ENCODE data around the gene SH3D21.

SH3D21 gene

DNA sequence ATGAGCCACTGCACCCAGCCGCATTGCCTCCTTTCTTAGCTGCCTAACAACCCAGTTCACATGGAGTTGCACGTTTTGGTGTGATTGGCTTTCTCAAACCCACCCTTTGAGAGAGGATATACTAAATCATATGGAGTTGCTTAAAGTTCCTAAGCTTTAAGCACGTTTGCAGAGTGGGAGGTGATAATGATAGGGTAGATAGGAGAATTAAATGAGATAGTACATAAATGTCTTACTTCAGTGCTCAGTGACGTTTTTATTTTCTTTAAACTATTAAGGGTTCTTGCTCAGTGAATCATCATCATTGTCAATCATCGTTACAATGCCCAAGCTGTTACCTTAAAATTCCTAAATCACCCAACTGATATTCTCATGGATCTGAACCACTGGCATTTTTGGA lies 2.9 kb upstream of the SH3D21 start:
- no peak for DNase-seq (ENCODE audit: low read depth in 2 of 3, low spot score in 2 of 3)

DNA sequence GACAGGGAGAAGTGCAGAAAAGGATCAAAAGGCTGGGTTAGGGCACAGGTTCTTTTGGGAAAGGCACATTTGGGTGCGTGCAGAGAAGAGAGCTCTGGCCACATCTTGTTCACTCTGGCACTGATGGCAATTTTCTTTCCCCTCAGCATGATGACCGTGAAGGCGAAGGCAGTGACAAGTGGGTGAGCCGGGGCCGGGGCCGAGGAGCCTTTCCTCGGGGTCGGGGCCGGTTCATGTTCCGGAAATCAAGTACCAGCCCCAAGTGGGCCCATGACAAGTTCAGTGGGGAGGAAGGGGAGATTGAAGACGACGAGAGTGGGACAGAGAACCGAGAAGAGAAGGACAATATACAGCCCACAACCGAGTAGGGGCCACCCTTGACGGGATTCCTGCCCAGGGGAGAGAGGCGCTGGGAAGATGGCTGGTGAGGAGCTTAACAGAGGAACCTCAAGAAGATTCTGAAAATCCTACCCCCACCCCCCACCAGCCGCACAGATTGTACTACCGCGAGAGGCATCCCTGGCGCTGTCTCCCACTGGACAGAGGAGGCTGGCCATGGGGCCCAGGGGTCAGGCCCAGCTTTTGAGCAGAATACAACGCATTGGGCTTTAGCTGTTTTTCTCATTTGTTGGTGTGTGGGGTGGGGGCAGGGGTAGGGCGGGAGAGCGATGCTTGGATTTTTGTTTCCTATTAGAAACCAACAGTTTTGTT lies 2.4 kb upstream of the SH3D21 start:
- DNase-seq (ENCODE audit: low read depth in 2 of 3, low spot score in 2 of 3) = no peak

DNA sequence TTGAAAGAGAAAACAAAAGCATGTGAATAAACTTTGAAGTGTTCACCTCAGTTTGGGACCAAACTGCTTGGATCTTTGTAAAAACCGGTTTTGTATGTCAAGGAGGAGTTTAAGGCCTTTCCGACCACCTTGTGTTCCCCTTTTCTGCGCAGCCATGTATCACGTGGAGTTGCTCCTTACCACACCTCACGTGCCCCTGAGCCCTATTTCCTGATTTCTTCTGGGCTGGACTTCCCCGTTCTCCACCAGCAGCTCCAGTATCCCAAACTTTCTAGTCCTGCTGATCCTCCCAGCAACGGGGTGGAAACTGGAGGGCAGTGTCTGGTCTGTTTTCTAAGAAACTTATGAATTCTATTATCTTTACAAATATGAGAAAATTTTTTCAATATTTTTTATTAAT lies 1.6 kb upstream of the SH3D21 start:
- no peak for DNase-seq (ENCODE audit: low read depth in 2 of 3, low spot score in 2 of 3)

- DNase-seq (ENCODE audit: low read depth in 2 of 3, low spot score in 2 of 3) = no peak
These were observed 926 bp upstream of the SH3D21 start for GRCh38 chr1:36304970-36305914.

DNA sequence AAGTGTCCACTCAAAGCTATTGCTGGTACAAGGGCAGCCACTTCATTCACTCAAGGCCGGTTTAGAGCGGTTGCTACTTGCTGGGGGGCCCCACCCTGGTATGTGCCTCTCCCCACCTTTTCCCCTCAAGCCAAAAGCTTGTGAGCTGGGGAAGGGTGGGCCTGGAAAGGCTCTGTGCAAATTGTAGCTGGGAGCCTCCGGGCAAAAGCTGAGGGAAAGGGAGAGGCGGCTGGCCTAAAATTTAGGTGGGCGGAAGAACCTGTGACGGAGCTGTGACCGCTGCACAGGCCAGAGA lies 306 bp upstream of the SH3D21 start:
- no peak for DNase-seq (ENCODE audit: low read depth in 2 of 3, low spot score in 2 of 3)

DNA sequence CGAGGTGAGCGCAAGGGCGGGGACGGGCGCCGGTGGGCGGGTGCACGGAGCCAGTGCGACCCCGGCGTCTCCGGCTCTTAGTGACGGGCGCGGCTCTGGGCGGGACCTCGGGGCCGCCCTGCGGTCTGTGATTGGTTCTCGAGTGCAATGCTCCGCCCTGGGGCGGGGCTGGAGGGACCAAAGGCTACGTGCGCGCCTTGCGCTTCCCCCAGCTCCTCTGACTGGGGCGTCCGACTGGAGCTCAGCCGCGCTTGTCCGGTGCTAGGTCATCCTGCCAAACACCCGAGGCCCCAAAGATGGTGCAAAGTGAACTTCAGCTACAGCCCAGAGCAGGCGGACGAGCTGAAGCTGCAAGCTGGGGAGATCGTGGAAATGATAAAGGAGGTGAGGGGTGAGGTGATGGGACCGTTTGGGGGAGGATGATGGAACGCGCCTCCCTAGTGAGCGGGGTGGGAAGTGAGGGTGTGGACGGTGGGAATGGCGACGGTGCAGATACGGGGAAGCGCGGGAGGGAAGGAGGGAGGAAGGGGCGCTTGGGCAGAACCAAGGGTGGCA lies 811 bp downstream of the SH3D21 start:
- DNase-seq (ENCODE audit: low read depth in 2 of 3, low spot score in 2 of 3) = peak; percentile 72 to 89 (median 80)

GRCh38 chr1:36307601-36308330 lies 1.6 kb downstream of the SH3D21 start:
- no peak for DNase-seq (ENCODE audit: low read depth in 2 of 3, low spot score in 2 of 3)

GRCh38 chr1:36309397-36309796 lies 3.2 kb downstream of the SH3D21 start:
- DNase-seq (ENCODE audit: low read depth in 2 of 3, low spot score in 2 of 3) = no peak

DNA sequence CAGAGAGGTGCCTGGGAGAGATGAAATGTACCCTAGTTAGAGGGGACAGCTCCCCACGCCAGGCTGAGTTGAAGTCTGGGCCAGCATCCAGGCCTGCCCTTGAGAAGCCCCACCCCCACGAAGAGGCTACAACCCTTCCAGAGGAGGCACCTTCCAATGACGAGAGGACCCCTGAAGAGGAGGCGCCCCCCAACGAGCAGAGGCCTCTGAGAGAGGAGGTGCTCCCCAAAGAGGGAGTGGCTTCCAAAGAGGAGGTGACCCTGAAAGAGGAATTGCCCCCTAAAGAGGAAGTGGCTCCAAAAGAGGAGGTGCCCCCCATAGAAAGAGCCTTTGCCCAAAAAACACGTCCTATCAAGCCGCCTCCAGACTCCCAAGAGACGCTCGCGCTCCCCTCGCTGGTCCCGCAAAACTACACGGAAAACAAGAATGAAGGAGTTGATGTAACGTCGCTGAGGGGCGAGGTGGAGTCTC lies 14.2 kb downstream of the SH3D21 start:
- DNase-seq (ENCODE audit: low read depth in 2 of 3, low spot score in 2 of 3) = no peak

GRCh38 chr1:36320767-36321118 lies 14.6 kb downstream of the SH3D21 start:
- no peak for DNase-seq (ENCODE audit: low read depth in 2 of 3, low spot score in 2 of 3)

GRCh38 chr1:36321119-36321951 lies 15.2 kb downstream of the SH3D21 start:
- no peak for DNase-seq (ENCODE audit: low read depth in 2 of 3, low spot score in 2 of 3)

DNA sequence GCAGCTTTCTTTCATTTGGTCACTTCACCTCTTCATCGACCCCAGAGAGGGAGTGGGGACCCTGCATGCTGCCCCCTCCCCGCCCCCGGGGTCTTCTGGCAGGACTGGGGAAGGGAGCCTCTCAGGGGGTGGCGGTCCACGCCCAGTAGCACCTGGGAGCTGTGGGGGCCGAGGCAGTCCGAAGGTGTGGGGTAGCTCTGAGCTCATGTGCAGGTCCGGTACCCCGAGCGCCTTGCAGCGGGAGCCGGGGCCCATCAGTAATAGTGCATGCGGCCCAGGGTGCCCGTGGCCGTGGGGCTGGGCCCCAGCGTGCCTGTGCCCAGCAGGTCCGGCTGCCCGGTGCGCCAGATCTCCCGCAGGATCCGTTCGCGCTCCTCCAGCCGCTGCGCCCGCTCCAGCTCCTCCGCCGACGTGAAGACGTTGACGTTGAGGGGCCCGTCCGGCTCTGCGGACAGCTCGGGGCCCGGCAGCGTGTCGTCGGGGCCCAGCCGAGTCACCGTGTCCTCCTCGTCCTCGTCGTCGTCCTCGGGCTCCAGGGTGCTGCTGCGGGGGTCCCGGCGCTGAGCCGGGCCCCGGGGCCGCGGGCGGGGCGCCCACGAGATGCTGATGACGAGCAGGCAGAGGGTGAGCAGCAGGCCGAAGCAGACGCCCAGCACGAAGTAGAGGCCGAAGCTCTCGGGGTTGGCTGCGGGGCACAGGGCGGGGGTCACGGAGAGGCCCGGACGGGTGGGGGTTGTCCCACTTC lies 16.0 kb downstream of the SH3D21 start:
- no peak for DNase-seq (ENCODE audit: low read depth in 2 of 3, low spot score in 2 of 3)

DNA sequence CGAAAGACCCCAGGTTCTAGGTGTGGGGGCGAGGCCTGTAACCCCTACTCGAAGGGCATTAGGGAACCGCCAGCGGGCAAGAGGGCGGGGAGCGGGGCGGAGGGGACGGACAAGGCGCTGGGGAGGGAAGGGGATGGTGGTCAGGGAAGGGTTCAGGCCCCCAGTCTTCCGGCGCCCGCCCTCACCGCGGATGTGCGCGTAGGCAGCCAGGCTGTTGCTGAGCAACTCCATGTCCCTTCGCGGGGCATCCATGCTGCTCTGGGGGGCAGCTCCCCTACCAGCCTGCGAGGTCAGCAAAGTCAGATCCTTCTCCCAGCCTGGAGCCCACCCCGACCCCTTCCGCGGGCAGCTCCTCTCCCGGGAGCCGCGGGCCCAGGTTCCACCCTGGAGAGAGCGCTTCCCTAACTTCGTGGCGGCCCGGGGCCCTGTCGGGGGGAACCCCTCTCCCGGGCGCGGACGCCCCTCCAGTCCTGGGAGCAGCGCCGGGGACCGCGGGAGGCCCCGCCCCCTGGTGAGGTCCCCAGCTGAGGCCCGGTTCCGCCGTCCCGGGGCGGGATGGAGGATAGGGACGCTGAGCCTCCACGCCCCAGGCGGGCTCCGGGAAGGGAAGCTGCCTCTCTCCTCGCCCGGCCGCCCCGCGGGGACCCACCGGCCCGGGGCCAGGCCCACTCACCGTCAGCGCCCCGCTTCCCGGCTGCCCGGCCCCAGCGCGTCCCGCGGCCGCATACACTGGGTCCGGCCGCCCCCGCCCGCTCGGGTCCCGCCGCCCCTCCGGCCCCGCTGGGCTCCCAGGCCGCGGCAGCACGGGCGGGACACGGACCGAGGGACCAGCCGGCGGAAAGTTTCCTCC lies 16.8 kb downstream of the SH3D21 start:
- DNase-seq (ENCODE audit: low read depth in 2 of 3, low spot score in 2 of 3) = no peak

GRCh38 chr1:36323636-36324352 lies 17.6 kb downstream of the SH3D21 start, which contains the start of gene EVA1B:
TSS of gene EVA1B (minus strand) at chr1:36323645. CDS start at chr1:36323037, 608 bp downstream.
- no peak for DNase-seq (ENCODE audit: low read depth in 2 of 3, low spot score in 2 of 3)

DNA sequence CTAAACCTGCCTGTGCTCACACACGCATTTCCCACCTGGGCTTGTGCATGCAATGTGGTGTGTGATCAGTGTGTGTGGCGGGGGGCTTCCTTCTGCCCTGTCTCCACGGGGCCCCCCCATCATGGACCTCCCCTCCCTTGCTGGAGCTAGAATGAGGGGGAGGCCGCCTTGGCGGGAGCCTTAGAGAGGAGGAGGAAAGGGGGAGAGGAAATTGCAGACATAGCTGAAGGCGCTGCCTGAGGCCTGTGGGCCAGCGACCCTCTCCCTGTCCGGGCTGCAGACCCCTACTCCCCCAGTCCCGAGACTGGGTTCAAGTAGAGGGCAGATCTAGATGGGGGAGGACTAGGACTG lies 18.2 kb downstream of the SH3D21 start:
- DNase-seq (ENCODE audit: low read depth in 2 of 3, low spot score in 2 of 3) = no peak

- DNase-seq (ENCODE audit: low read depth in 2 of 3, low spot score in 2 of 3) = no peak
These were observed 20.3 kb downstream of the SH3D21 start for GRCh38 chr1:36326499-36326898.

DNA sequence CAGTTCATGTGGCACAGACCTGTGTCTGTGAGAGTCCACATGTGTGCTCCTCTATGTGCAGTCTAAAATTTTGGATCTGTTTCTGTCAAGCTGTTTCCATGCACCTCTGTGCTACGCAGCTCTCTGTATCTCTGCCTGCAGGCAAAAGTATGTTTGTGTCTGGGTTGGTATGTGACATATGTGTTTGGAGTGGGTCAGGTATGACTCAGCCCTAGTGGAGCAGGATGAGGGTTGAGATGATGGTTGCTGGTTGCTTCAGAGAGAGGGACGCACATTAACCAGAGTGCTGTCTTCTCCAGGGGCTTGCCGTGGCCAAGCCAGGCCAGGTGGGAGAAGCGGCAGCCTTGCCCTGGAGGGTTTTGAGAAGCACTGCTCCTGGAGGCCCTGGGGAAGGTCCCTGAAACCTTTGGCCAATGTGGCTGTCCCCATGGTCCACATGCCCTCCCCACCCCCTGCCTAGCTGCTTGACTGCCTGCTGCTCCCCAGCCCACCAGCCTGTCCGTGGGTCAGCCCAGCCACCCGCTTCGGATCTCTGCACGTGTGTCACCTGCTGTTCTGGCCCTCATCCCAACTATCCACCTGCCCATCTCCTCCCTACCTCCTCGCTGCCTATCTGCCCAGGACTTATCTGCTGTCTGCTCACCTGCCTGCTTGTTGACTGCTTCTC lies 21.4 kb downstream of the SH3D21 start:
- DNase-seq (ENCODE audit: low read depth in 2 of 3, low spot score in 2 of 3) = no peak

- no peak for DNase-seq (ENCODE audit: low read depth in 2 of 3, low spot score in 2 of 3)
These were observed 21.9 kb downstream of the SH3D21 start for GRCh38 chr1:36328088-36328480.
